ENCODE results near the gene IQSEC2. TPM values are rescaled to one million over a fixed set of nuclear protein-coding genes. Genes with fewer than 3 reads are reported as not detected.

IQSEC2 gene
- total RNA-seq, 4 donors from 2014 or later, result 20.4 to 31.8 (median 28.0) TPM

DNA sequence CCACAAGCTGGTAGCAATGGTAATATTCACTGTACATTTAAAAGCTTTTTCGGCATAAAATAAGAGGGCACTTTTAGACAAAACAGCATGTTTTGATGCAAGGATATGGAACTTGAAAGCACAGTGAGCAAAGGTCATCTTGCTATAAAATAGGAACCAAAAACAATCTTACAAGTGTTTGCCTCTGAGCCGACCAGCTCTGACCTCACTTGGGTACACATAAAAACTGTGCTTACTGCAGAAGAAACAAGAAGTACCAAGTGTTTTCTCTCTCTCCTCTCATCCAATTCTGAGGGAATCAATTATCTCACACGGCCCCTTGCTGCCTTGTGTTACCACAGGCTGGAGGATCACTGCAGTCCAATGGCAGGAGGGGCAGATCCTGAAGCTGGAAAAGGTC is 4.8 kb upstream of the IQSEC2 start:
- Histone ChIP-seq H3K27ac (no peak overlapping the region), H3K27me3 (peaks cover 0 to 18% of the 10 kb centered on the region in 2 donors), H3K36me3 (no peaks in the 10 kb centered on the region), H3K4me3 (no peak overlapping the region), H3K9me3 (no peaks in the 10 kb centered on the region), H3K4me1 (peaks cover 0 to 53% (median 24%) of the 10 kb centered on the region in 4 donors)
- 50 to 58% methylated on average over 3 of the region's 3 CpGs for WGBS, 2 donors
- TF ChIP-seq EP300 (IDR thresholded peaks at IDR 0.05) (no peak), CTCF (IDR thresholded peaks at IDR 0.05) (no peak), POLR2A (IDR thresholded peaks at IDR 0.05) (no peak)
- DNase-seq (ENCODE audit: low spot score in 2 of 2), result no peak

GRCh38 chrX:53285591-53285990 is 4.2 kb upstream of the IQSEC2 start:
- TF ChIP-seq CTCF (IDR thresholded peaks at IDR 0.05) (no peak), POLR2A (IDR thresholded peaks at IDR 0.05) (no peak), EP300 (IDR thresholded peaks at IDR 0.05) (no peak)
- H3K27me3 ChIP-seq, result peaks cover 0 to 18% of the 10 kb centered on the region in 2 donors

GRCh38 chrX:53284684-53285447 is 3.5 kb upstream of the IQSEC2 start:
- H3K9me3 ChIP-seq, result no peaks in the 10 kb centered on the region
- 31 to 41% methylated on average over 5 to 8 of the region's 8 CpGs for WGBS, 2 donors
- peaks cover 0 to 62% (median 31%) of the 10 kb centered on the region in 4 donors for H3K4me1 ChIP-seq
- no peaks in the 10 kb centered on the region for H3K36me3 ChIP-seq
- H3K27me3 ChIP-seq, result peaks cover 0 to 18% of the 10 kb centered on the region in 2 donors
- peak; percentile 34 to 38 for DNase-seq (ENCODE audit: low spot score in 2 of 2)
- no peak overlapping the region for H3K27ac ChIP-seq
- no peak overlapping the region for H3K4me3 ChIP-seq
- TF ChIP-seq CTCF (IDR thresholded peaks at IDR 0.05) (peak; percentile 60 to 92 (median 73)), EP300 (IDR thresholded peaks at IDR 0.05) (no peak)

More at GRCh38 chrX:53285591-53285990, 4.2 kb upstream of the IQSEC2 start:
- no peaks in the 10 kb centered on the region for H3K9me3 ChIP-seq
- no peak overlapping the region for H3K27ac ChIP-seq
- WGBS, 2 donors, result 83% methylated on average over 3 of the region's 3 CpGs
- no peak for DNase-seq (ENCODE audit: low spot score in 2 of 2)
- H3K4me3 ChIP-seq, result no peak overlapping the region
- no peaks in the 10 kb centered on the region for H3K36me3 ChIP-seq
- H3K4me1 ChIP-seq, result peaks cover 0 to 55% (median 27%) of the 10 kb centered on the region in 4 donors

DNA sequence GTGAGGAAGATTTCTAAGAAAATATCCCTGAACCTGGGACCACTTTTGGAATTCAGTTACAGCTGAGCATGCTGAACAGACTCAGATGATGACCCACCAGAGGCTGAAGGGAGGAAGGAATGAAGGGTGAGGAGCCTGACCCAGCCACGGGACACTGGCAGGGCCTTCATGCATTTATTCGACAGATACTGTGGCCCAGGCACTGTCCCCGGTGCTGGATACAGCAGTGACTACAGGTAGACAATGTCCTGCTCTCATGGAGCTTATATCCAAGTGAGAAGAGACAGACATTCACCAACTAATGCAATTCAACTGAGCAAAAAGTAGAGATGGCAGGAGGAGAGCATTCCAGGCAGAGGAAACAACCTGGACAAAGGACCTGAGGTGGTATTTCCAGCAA is 2.2 kb upstream of the IQSEC2 start:
- no peaks in the 10 kb centered on the region for H3K36me3 ChIP-seq
- H3K27me3 ChIP-seq, result peaks cover 0 to 12% of the 10 kb centered on the region in 2 donors
- no peaks in the 10 kb centered on the region for H3K9me3 ChIP-seq
- peaks cover 0 to 63% (median 31%) of the 10 kb centered on the region in 4 donors for H3K4me1 ChIP-seq
- WGBS, 2 donors, result 52 to 65% methylated on average over 3 of the region's 3 CpGs
- no peak overlapping the region for H3K4me3 ChIP-seq
- DNase-seq (ENCODE audit: low spot score in 2 of 2), result no peak
- H3K27ac ChIP-seq, result no peak overlapping the region
- TF ChIP-seq POLR2A (IDR thresholded peaks at IDR 0.05) (no peak), CTCF (IDR thresholded peaks at IDR 0.05) (no peak), EP300 (IDR thresholded peaks at IDR 0.05) (no peak)

DNA sequence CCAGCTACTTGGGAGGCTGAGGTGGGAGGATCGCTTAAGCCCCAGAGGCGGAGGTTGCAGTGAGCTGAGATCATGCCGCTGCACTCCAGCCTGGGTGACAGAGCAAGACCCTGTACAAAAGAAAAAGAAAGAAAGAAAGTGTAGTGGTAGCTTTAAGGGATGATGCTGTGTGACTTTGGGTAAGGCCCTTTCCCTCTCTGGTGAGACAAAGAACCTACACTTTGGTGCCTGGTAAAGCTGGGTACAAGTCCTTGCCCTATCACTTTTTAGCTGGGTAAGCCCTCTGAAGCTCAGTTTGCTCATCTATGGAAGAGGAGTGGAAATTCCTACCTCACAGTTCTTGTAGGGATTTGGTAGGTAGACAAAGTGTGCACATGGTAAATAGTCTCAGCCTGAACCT is 1.7 kb upstream of the IQSEC2 start:
- TF ChIP-seq CTCF (IDR thresholded peaks at IDR 0.05) (no peak), POLR2A (IDR thresholded peaks at IDR 0.05) (no peak), EP300 (IDR thresholded peaks at IDR 0.05) (no peak)
- WGBS, 2 donors, result 95 to 98% methylated on average over 3 of the region's 3 CpGs
- no peaks in the 10 kb centered on the region for H3K36me3 ChIP-seq
- no peaks in the 10 kb centered on the region for H3K9me3 ChIP-seq
- DNase-seq (ENCODE audit: low spot score in 2 of 2), result no peak
- no peak overlapping the region for H3K27ac ChIP-seq
- H3K4me1 ChIP-seq, result peaks cover 0 to 59% (median 29%) of the 10 kb centered on the region in 4 donors
- no peak overlapping the region for H3K4me3 ChIP-seq
- H3K27me3 ChIP-seq, result peaks cover 0 to 8% of the 10 kb centered on the region in 2 donors
